GM18520 (cell line): Measurements from ENCODE around the gene BUD13.

Experiments used
- ATAC-seq: cut with Tn5 transposase; IDR thresholded peaks from one replicate; pipeline ENCODE4 v1.9.1; 2021; ENCODE audit not compliant: unreplicated experiment

BUD13 gene

DNA sequence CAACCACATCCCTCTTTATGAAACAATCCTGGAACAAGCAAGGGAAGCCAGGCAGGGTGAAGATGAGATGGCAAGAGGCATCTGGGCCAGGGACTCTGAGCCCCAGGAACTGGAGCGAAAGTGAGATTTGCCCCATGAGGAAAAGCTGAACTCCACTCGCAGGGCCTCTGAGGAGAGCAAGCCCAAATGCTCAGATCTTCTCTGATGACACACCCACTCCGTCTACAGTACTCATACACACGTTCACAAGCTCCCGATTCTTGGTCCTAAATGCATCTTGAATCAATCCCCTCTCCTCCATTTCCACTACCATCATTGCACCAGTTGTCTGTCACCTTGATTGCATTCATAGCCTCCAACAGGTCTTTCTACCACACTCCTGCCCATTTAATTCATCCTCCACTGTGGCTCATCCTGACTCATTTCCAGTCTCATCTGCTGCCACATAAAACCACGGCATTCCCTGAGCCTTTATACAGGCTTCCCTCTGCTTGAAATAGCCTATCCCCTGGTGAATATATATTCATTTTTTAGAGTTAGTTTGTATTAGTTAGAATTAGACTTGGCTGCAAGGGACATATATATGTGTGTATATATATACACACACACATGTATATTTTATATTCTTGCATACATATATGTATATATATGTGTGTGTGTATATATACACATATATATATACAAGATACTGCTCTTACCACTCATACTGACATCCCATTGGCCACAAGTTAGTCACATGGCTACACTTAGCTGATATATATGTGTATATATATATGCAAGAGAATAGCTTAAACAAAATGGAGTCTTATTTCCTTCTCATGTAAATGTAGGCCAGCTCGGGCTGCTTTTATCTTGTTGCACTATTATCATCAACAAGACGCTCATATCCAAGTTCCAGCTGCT, 20.3 kb upstream of the BUD13 start:
- ATAC-seq, result no peak

GRCh38 chr11:116792144-116792868, 19.5 kb upstream of the BUD13 start:
- ATAC-seq, result no peak

- ATAC-seq, result no peak
These were observed 19.0 kb upstream of the BUD13 start, which contains the start of gene APOA5 for GRCh38 chr11:116791813-116792143. Gene APOA5 (minus strand): TSS chr11:116791879. CDS start chr11:116791860, 19 bp downstream.

- ATAC-seq, result no peak
These were observed 18.4 kb upstream of the BUD13 start for GRCh38 chr11:116791002-116791812.

- ATAC-seq, result no peak
These were observed 17.6 kb upstream of the BUD13 start for GRCh38 chr11:116790167-116791001.

GRCh38 chr11:116788975-116789374, 16.2 kb upstream of the BUD13 start:
- ATAC-seq, result no peak

DNA sequence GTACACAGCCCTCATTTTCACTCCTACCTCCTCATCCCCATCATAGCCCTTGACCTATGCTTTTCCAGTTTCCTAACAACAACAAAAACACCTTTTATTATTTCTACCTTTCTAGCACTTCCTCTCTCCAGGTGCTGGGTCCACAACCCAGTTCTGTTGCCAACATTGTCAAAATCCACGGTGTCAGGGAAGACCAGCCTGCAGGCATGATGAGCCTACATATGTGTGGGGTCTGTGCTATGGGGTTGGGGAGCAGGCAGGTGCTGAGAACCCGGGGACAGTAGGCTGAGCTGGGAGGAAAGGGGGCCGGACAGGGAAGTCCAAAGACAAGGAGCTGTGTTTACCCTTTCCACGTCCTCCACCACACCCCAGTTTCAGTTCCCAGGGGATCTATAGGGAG, 15.7 kb upstream of the BUD13 start:
- no peak for ATAC-seq

DNA sequence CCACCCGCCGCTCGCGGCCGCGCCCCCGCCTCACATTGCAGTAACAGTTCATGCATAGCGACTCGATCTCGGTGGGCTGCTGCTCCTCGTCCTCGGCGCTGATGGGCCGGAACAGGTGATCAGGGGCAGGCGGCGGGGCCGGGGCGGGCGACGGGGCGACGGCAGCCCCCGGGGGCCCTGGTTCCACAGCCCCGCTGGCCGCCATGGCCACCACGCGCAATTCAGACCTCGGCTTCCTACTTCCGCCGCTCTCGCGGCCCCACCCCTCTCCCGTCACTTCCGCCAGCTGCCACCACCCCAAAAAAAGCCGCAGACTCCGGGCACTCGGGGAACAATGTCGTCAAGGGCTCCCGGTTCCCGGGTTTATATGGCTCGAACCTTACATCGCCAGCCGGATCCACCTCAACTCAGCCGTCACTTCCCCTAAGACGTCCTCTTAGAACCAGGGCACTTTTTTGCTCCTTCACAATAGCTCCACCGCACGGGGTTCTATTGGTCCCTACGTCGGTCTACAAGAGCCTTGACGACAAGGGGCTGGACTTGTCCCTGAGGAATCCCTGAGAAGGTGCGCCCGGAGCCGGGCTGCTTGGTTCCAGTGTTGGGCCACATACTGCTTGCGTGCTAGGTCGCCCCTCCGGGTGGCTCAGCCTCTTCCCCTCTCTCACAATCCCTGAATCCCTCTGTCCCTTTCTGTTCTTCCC, 15.1 kb upstream of the BUD13 start, which contains the start of gene ZPR1:
Gene ZPR1 (minus strand): TSS at position 238 of the 701 bp plus-strand sequence. CDS start 33 bp downstream, at position 205.
- peak; percentile 64 for ATAC-seq

DNA sequence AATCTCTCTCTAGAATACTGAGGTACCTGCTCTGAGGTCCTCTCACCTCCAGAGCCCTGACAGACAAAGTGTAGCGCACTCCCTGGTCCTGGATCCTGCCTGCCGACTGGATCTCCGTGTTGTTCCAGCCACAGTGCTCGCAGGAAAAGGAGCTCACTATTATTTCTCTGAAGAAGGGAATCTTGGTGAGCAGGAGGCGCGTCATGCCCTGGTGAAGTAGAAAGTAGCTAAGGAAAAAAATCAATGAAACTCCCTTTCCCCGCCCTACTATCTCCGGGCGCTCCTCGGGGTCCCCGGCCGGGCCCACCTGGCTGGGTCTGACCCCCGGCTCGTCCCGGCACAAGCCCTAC, 14.6 kb upstream of the BUD13 start:
- no peak for ATAC-seq

- ATAC-seq, result no peak
These were observed 14.2 kb upstream of the BUD13 start for GRCh38 chr11:116786966-116787365.

DNA sequence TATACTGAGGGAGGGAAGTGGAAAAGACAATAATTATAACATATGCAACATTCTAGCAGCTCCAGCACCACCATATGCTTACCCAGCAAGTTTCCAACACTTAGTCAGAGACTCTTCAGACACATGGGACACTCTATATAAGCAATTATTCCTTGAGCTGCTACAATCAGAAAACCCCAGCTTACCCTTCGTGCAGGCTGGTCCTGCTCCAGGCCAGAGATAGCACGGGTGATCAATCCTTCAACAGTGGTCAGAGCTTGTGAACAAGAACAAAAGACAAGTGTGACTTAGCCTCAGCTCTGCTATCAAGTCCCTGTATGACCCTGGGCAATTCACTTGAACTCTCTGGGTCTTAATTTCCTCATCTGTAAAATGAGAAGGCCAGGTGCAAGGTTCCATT, 13.5 kb upstream of the BUD13 start:
- no peak for ATAC-seq

DNA sequence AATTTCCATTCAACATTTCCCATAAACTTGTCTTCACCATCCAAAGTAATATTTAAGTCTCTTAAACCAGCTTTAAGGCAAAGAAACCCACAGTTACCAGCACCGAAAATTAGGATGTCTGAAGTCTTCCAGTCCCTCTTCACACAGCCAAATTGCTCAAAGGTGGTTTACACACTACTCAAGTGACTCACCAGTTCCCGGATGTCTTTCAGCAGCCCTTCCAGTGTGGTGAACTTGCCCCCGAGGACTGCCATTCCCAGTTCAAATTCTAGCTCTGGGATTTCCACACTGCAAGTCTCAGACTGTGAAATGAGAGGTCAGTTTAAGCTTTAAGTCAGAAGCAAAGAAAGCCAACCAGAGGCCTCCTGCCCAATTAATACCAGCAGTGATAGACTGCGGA, 9.9 kb upstream of the BUD13 start:
- ATAC-seq, result no peak

DNA sequence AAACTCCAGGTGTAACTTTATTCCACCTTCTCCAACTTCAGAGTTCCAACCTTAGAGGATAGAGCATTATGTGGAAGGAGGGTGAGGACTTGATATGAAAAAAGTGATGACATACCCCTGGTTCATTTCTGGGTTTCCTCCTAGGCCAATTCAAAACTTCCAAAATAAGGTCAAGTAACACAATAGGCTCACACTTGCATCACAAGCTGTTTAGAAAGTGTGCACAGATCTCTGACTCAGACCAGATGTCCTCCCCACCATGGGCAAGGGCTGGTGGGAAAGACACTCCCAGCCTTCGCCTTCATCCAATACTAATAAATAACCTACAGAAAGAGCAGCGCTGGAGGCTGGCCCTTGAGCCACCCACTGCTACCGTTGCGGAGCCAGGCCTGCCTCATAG, 5.8 kb upstream of the BUD13 start:
- ATAC-seq, result no peak

GRCh38 chr11:116777056-116777455, 4.3 kb upstream of the BUD13 start:
- no peak for ATAC-seq

DNA sequence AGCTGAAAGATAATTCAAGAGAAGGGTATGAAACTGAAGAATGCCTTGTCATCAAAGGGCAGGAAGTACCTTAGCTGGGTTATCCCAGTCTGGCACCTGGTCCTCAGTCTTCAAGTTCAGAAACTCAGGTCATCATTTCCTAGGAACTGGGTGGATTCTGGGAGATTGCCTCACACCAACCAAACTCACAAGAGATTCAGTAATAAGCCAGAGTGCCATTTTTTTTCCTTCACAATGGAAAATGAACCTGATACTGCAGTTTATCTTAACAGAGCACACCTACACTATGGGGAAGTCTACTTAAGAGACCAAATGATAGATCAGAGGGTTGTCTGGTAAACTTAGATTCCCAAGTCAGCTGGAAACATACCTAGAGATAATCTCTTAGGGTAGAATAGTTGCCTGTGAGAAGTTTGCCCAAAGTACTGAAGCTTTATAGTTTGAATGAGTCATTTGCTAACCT, 3.8 kb upstream of the BUD13 start:
- ATAC-seq, result no peak

GRCh38 chr11:116775975-116776374, 3.2 kb upstream of the BUD13 start:
- no peak for ATAC-seq

DNA sequence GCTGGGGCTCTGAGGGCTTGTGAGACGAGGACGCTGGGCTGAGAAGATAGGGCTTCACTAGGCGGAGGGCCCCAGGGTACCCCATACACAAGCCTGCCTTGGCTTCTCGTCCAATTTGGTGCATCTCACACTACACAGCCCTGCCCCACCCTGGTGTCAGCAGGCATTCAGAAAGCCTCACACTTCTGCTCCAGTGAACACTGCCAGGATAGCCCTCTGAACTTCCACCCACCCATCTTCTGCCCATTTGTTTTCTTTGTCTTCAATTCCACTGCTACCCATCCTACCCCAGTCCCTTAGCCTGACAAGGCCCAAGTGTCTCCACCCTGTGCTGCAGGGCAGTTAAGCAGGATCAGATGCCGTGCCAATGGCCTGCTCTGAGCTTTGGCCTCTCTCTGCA, 1.9 kb upstream of the BUD13 start:
- ATAC-seq, result no peak

GRCh38 chr11:116773203-116774097, 663 bp upstream of the BUD13 start:
- ATAC-seq, result peak; percentile 6

- no peak for ATAC-seq
These were observed 852 bp downstream of the BUD13 start for GRCh38 chr11:116771935-116772334.
